GM19351 (cell line): ENCODE results near the gene ATG2A.
"Not testable (repeated sequence)": the region's sequence is repeated elsewhere in the genome, so short reads cannot be mapped to it uniquely, and the experiment has no call there.

ENCODE experiments used
- ATAC-seq: cut with Tn5 transposase; IDR thresholded peaks from one replicate; pipeline ENCODE4 v1.9.1; 2021; ENCODE audit warnings: mild to moderate bottlenecking, moderate library complexity; ENCODE audit not compliant: unreplicated experiment

ATG2A gene

DNA sequence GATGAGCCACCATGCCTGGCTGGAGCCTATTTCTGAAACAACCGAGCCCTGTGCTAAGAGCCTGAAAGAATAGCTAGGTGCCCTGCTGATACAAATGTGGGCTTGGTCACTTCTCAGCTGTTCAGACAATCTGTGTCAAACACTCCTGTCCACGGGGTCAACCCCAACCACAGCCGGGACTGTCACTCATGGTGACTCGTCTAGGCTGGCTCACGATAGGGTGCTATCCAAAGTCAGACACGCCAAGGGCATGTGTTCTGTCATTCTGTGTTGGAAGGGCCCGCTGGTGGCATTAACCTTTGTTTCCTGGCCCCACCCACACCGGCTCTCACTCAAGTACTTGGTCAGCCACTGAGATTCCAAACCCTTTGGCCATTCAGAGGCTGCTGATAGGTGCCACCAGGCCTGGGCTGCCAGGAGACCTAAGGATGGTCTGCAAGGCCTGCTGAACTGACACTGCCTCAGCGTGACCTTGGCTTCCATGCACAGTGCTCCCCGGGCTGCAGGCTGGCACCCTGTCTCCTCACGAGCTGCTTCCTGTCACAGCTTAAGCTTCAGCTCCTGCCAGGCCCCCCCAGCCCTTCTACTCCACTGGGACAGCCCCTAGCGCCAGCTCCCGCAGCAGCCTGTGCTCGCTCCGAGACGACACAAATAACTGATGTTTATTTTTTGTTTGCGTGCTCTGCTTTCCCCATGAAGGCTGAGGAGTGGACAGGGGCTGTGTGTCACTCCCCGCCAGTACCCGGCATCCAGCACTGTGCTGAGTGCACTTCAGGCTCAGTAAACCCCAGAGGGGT, 58.3 kb downstream of the ATG2A start:
- ATAC-seq = no peak

DNA sequence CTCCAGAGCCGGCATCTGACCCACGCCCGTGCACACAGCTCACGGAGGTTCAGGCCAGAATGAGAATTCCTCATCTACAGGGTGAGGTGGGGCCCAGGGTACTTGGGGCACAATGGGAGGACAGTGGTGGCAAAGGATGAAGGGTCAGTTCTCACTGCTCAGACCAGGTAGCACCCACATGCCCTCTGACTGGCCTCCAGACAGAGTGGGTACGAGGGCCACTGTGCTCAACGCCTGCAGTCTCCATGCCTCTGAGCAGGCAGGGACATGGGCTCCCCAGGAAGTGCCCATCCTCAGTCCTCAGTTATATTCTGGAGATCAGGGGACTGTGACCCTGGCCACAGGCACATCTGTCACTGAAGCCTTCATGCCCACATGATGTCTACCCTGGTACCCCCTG, 59.5 kb downstream of the ATG2A start:
- no peak for ATAC-seq

DNA sequence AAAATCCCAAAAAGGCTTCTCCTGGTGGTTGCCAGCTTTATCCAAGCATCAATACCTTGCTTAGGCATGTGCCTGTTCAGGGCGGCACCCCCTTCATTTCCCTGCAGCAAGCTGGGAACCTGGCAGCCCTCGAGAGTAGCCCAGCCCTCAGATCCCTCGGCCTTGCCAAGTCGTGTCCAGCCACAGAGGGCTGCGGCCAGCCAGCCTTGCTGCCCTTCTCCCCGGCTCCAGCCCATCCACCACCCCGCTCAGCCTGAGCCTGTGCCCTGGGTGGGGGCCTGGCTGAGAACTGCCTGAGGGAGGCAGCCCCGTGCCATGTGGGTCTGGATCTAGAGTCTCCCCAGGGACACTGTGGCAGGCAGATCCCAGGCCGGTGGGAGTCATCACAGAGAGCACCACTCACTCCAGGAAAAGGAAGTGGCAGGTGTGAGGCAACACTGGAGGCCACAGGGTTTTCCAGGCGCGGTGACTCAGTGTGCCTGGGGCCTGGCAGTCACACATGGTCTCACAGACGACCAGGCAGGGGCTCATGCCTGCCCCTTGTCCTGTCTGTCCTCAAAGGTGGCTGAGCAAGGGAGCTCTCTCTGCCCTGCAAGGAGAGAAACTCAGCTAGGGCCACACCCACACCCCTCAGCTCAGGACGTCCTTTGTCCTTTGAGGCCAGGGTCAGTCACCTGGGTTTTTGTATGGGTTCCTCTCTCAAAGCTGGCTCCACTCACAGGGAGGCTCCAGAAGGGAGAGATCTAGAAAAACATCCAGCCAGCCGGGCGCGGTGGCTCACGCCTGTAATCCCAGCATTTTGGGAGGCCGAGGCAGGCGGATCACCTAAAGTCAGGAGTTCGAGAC, 60.4 kb downstream of the ATG2A start:
- ATAC-seq = no peak

DNA sequence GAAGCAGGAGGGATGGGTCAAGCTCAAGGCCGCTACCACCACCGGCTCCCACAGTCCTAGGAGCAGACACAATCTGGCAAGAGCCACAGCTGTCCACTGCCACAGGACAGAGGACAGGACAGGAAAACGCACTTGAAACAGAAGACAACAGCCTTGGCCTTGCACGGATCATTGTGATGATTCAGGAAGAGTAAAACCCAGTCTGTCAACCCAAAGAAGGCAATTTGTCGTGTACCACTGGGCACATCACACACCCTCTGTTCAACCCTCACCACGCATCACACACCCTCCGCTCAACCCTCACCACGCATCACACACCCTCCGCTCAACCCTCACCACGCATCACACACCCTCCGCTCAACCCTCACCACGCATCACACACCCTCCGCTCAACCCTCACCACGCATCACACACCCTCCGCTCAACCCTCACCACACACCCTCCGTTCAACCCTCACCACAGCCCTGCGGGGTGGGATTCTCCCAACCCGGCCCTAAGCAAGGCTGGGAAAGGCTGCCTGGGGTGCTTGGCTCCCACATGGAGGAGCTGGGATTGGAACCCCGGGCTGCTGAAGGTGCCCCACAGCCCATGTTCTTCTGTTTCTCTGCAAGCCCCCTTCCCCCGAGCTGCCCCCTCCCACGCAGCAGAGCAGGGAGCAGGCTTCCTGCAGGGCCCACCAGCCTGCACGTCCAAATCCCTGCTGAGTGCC, 61.3 kb downstream of the ATG2A start:
- no peak for ATAC-seq

DNA sequence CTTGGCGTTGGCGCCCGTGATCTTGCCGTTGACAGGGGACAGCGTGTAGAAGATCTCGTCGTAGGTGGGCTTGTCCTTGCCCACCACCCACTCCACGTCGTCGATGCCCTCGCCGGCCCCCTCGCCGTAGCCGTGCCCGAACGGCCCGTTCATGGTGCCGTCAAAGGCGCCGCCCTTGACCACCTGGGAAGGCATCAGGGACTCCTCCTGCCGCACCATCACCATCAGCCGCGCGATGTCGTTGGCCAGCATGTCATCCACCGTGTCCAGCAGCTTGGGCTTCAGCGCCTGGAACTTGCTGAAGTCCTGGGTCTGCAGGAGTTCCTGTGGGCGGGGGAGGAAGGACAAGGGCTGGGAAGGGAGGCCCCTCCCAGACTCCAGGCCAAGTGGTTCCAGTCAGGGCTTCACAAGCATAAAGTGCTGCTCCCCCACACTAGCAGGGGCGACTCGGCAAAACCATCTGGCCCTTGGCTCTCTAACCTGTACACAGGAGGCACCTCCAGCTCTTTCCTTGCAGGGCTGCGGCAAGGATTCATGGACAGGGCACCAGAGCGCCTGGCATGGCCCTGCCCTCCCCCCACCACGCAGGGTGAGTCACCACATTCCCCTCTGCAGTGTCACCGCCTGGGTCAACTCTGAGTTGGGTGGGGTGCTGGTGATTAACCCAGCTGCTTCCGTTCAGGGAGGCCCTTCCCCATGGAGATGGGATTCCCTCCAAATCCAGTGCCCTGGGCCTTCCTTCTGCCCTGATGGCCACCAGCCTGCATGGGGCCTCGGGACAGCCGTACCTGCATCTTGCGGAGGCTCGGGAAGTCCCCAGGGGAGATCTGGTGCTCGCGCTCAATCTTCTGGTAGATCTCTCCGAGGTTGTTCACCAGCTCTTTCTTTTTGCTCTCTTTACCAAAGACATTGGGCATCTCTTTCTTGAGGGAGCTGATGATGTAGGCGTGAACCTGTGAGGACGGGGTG, 62.2 kb downstream of the ATG2A start:
- no peak for ATAC-seq

DNA sequence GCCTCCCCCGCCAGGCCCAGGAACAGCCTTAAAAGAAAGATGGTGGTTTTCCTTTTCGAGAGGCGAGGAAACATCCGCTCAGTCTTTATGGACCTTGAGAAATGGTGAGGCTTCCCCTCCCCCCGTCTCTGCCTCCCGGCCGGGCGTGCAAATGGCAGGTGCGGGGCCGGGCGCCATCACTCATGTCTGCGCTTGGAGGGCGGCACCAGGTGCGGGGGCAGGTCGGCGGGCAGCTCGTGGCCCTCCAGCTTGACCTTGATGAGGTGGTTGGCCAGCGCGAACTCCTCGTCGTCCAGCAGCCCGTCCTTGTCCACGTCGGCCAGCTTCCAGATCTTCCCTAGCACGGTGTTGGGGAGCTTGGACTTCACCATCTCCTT, 62.9 kb downstream of the ATG2A start:
- ATAC-seq = no peak

DNA sequence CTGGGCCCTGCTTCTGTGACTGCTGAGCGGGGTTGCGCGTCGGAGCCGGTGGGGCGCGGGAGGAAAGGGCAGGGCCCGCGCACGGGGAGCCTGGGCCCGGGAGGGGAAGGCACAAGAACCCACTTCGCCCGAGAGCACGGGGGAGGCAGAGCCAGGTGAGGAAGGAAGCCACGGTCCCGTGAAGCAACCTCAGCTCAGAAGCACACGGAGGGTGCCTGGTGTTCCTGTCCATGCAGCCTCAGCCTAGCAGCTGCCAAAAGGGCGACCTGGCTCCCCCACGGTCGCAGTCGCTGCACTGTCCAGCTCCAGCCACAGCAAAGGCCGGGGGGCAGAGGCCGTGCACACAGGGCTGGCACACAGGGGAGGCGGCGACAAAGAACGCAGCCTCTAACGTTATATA, 63.3 kb downstream of the ATG2A start:
- ATAC-seq = no peak

DNA sequence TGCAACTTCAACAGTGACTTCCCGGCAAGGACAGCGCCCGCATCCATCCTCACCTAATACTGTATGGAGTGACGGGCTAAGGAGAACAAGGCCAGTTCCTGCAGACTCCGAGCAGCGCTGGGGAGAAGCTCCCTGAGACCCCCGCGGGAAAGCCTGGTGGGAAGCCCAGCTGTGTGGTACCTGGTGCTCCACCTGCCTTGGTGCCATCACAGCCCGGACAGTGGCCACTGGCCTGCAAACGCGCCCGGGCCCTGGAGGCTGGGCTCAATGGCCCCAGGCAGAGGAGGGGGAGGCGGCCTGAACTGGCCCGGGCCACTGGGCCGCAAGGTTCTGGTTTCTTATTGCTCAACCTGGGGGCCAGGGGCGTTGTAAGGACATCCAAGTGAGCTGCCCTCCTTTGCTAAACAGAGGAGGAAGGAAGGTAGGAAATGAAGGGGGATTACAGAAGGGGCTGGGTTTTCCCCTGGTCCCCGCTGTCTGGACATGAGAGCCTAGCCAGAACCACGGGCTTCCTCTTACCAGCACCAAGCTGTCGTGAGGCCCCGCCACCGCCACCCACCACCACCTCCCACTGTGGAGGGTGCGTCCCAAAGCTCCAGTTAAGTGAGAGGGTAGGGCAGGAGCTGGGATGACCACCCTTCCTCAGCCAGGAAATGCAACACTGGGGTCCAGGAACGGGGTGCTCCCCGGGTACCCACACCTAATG, 64.1 kb downstream of the ATG2A start:
- no peak for ATAC-seq

DNA sequence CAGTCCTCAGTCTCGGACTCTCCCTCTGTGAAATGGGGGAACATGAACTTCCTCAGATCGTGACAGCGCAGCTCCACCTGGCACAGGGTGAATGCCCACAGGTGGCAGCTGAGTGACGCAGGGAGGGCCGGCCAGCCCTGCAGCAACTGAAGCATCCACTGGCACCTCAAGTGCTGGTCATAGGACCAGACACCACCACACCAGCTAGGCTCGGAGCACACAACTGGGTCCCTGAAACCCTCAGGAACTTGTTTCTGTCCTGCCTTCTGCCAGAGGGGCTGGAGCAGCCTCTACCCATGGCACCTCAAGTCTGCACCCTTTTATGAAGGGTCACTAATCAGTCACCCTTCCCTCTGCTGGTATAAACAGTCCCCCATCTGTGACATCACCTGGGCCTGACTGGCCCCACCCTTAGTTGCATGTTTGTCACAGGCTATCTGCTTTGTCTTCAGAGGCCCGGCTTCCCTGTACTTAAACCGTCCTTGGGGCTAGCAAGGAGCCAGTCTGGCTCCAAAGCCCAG, 65.1 kb downstream of the ATG2A start:
- no peak for ATAC-seq

DNA sequence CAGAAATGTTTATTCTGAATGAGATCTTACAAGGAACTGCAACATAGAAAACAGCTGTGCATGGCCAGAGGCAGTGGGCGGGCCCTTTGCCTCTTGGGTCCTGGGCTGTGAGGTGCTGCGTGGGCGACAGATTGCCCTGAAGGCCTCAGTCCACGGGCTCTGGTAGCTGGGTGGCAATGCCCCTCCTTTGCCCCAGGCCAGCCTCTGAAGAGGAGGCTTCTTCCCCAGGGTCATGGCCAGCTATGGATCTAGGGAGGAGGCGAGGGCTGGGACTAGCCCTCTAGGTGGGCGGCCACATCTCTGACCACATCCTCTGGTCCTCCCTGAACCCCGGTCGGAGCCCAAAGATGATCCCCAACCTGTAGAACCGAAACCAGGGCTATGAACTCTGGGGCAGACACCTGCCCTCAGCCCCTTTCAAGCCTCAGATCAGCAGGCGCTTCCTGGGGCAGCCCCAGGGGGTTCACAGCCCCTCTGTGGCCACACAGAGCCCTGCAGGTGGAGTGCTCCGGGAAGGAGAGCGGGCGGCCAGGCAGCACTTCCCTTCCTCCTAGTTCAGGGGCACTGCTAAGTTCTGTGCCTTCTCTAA, 65.9 kb downstream of the ATG2A start:
- peak; percentile 74 for ATAC-seq

DNA sequence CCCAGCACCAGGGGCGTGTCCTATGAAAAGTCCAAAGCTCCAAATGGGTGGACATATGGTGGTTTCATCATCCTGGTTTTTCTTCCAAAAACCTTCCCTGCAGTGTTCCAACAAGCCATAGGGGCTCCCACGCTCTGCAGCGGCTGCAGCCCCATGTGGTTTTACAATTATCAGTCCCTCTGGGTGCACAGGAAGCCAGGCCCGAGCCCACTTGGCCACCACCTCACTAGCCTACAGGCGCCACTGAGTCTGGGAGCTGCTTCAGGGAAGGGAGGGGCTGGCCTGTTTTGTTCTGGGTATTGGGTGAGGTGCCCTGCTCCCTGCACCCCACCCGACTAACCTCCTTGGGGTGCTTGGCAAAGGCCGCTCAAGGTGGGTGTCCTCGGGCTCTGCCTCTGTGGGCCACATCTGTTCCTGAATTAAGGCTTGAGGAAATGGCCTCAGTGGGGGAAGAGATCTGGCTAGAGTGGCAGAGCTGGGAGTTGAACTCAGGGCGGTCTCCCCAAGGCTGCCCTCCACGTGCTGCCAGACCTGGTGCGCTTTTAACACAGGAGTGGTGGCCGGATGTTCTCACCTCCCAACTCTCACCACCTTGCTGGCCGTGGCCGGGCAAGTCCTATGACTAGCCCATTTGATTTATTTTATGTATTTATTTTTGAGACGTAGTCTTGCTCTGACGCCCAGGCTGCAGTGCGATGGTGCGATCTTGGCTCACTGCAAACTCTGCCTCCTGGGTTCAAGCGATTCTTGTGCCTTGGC, 67.2 kb downstream of the ATG2A start:
- ATAC-seq = no peak

DNA sequence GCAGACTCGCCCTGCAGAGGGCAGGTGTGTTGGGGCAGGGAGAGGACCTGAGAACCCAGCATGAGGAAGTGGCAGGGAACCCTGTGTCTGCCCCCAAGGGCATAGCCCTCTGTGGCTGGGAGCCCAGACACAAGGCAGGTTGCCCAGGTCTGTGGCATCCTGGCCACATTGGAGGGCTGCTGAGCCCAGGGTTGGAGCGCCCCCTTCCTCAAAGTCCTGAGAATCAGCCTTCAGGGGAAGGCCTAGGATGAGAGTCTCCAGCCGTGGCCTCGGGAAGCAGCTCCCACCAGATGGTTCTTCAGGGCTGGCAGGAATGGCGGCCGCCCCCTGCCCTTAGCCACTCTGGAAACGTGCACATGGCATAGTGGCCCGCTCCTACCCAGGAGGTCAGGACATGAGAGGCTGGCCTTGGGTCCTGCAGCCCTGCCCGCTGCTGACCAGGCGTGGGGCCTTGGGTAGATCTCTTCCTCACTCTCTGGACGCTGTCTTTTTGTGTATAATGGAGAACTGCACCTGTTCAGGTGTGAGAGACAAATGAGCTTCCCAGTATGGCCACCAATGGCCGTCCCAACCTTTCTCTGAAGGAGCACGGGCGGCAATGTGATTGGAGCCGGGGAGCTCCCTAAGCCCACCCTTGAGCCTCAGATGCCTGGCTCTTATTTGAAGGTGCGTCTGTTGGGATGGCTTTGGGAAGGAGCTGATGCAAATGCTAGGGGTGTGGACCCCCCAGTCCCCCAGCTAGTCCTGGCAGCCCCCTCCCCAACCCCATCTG, 68.0 kb downstream of the ATG2A start:
- ATAC-seq = no peak

DNA sequence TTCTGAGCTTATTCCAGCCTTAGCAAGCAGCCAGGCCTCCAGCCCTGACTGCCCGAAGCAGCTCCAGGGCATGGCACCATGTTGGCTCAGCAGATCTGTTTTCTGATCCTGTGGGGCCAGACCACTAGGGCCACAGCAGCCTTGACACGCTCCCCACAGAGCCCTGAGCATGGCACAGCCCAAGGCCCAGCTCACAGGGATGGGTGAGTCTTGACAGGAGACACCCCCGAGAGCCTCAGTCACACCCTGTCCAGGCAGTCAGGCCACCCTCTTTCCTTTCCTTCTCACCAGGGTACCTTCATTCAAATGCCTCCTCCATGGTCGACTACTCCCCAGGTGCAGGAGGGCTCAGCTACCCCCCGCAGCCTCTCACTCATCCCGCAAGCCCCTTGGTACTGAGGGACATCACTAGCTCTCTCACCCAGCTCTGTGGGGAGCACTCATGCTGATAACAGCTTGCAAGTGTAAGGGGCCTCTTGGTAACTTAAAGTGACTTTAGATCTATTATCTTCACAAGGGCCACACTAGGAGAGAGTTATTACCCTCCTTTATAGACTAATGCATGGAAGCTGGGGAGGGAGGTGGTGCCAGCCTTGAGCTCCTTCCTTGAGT, 68.7 kb downstream of the ATG2A start:
- no peak for ATAC-seq

DNA sequence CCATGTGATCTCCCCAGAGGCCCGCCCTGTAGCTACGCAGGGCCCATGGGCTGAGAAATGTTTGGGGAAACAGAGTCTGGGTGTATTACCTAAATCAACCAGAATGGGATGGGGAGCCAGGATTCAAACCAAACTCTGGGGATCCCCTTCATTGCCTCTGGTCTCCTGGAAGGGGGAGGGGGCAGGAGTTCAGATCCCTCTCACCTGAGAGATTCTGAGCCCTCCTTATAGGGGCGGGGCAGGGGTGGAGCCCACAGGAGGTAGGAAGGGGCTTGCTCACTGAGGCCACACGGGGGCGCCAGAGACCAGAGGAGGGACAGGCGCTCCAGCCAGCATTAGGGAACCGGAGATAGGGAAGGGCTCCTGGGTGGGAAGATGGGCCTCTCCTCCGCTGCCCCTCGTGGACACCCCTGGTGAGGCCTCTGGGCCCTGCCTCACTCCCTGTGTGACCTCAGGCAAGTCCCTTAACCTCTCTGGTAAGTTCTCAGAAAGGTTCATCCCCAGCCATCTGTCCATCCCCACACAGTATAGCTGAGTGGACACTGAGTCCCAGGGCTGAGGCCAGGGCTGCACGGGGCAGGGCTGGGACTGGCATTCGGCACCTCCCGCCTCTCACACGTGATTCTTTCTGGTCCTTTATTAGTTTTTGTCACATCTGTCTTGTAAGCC, 69.9 kb downstream of the ATG2A start:
- ATAC-seq = no peak

DNA sequence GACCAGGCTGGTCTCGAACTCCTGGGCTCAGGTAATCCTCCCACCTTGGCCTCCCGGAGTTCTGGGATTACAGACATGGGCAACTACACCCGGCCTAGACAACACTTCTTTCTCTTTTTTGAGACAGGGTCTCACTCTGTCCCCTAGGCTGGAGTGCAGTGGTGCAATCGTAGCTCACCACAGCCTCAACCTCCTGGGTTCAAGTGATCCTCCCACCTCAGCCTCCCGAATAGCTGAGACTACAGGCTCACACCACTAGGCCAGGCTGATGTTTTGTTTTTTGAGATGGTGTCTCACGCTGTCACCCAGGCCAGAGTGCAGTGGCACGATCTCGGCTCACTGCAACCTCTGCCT, 71.3 kb downstream of the ATG2A start:
- not testable (repeated sequence) for ATAC-seq

DNA sequence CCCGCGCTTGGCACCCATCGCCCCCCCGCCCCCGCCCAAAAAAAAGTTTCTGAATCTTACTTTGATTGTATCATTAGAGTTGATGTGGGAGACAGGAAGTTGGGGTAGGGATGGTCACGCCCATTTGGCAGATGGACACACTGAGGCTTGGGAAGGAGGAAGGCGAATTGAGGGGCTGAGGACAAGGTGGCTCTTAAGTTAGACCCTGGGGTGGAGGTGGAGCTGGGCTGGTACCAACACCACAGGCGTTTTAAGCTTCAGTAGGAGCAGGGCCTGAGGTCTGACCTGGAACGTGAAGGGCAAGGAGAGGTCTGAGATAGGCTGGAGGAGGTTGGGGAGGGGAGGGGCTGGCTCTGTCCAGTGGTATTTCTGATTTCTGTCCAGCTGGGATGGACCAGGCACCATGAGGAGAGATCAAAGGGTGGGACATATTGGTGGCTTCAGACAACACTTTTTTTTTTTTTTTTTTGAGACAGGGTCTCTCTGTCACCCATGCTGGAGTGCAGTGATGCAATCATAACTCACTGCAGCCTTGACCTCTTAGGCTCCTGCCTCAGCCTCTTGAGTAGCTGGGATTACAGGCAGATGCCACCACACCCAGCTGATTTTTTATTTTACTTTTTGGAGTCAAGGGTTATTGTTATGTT, 71.8 kb downstream of the ATG2A start:
- ATAC-seq = no peak
